ENCODE data around the gene UBE3B.

The UBE3B gene

DNA sequence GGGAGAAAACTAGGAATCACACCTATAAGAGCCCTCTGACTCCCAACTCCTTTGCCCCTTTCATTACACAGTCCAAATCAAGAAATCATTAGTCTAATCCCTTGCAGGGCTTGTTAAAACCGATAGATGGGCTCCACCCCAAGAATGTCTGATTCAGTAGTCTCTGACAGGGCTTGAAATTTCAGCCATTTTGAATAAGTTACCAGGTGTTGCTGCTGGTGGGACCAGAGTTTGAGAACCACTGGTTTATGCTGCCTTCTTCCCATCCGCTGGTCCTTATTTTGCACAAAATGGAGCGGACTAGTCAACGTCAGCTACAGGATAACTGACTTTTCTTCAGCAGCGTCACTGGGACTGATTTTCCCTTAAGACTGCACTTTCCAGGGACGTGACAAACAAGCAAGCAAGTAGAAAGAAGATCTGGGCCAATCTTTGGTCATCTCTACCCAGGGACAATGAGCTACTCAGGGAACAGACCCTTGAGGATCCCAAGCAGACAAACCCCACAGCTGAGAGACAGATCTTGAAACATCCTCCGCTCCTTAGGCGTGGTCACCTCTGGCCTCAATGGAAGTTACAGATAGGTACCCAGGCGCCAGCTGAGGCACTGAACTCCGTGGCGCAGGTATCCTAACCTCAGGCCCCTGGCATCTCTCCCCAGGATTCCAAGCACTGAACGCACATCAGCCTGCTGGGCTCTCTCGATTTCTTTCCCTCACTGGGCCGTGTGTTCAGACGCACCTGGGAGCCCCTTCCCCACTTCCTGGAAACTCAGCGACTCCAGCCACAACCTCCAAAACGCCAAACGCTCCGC lies 1.2 kb upstream of the UBE3B start:
- no peak for DNase-seq

DNA sequence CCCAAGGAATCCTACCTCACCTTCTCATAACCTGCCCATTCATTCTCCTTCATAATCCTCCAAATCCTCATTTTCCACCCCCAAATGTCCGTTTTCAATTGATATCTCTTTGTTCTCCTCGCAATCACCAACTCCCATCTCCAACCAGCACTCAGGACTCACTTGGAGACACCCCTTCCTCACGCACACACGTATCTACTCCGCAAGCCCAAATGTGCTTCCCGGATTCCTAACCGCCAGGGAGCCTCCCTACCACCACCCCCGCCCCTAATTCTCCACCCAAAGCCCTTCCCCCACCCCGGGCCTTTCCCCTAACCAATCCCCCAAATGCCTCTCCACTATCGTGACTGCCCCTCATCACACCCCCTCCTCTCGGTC lies 638 bp upstream of the UBE3B start:
- no peak for DNase-seq

DNA sequence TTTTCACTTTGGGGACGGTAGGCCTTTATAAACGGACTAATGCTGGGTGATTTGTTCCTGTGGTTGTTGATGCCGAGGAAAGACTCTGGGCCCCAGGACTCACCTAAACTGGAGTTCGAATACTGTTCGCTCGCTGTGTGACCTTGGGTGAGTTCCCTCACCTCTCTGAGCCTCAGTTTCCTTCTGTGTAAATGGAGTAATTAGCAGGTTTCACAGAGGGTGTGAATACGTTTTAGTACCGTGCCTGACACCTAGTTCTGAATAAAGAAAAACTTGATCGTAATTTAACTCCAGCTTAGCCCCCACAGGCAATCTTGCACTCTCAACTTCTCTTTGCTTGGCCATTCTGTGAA lies 505 bp downstream of the UBE3B start:
- DNase-seq, result no peak

DNA sequence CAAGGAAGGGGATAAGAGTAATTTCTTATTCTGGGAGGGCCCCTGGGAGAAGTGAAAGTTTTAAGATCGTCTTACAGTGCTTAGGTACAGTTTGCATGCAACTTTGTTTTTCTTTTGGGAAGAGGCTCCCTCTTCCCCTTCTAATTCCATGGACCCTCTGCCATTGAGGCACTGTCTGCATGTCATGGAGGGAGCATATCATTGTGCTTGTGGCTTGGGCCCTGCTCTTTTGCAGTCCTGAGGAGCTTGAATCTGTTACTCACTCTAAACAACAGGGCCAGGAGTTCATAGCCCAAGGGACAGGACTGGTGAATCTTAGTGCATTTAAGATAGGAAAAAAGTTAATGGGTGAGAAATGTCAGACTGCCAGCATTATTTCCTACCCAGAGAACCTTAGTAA lies 2.3 kb downstream of the UBE3B start:
- DNase-seq, result no peak

DNA sequence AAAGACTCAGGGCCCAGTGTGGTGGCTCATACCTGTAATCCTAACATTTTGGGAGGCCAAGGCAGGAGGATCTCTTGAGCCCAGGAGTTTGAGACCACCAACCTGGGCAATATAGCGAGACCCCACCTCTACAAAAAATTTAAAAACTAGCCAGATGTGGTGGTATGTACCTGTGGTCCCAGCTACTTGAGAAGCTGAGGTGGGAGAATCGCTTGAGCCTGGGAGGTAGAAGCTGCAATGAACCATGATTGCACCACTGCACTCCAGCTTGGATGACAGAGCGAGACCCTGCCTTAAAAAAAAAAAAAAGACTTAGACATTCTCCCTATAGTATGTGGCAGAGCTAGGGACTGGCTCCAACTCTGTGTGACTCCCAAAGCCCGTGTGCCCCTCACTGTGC lies 2.9 kb downstream of the UBE3B start:
- DNase-seq, result no peak

DNA sequence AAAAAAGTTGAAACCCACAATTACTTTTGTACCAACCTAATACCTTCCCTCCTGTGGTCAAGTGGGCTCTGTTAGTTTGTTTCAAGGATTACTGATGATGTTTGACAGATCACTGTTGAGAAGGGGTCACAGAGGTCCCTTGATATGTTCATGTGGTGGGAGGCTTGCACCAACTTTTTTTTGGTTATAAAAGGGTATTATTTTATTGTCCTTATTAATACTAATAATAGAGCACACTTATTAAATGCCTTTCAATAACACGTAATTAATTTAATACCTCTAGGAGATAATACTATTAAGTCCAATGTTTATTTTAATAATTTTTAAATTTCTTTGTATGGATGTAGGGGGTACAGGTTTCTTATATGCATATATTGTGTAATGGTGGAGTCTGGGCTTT lies 4.4 kb downstream of the UBE3B start:
- no peak for DNase-seq

DNA sequence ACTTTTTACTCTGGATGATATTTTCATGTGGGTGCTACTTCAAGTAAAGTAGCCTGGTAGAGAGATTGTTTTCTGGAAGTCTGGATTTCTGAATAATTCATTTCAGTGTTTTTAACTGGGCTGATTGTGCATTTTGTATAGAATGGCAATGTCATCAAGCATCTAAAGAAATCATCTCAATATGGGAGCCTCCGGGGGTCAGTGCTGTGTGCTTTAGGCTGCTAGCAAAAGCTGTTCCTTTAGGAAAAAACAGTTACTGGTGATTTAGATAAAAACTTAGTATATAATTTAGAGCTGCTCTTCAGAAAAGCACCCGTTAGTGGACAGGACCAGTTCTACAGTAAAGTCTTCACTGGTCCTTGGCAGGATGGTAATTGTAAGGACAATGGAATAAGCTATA lies 5.1 kb downstream of the UBE3B start:
- no peak for DNase-seq

DNA sequence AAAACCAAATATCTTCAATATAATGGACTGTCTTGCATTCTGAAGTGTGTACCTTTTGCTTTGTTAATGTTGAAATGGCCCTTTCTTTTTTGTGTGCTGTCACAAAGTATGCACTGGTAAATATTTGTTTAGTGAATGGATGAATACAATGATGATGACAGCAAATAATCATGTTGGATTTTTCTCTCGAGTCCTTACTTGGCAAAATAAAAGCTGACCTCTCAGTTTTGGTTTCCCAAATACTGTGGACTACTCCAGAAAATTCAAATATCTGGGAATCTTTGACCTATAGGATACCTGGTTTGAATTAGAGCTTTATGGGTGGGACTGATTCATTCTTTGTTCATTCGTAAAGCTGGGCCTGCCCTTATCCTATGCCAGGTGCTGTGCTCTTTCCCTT lies 5.5 kb downstream of the UBE3B start:
- no peak for DNase-seq

DNA sequence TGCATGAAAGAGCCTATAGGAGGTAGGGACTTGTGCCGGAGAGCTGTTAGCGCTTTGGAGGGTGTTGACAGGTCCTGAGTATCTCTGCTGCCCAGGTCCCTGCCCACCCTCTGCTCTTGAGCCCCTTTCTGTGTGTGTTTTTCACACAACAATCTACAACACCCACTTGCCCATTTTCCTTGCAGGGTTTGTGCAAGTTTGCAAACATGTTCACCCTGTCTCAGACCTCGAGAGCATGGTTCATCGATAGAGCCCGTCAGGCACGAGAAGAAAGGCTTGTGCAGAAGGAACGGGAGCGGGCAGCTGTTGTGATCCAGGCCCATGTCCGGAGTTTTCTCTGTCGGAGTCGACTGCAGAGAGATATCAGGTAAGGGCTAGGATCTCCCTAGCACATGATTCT lies 5.9 kb downstream of the UBE3B start:
- DNase-seq, result no peak

DNA sequence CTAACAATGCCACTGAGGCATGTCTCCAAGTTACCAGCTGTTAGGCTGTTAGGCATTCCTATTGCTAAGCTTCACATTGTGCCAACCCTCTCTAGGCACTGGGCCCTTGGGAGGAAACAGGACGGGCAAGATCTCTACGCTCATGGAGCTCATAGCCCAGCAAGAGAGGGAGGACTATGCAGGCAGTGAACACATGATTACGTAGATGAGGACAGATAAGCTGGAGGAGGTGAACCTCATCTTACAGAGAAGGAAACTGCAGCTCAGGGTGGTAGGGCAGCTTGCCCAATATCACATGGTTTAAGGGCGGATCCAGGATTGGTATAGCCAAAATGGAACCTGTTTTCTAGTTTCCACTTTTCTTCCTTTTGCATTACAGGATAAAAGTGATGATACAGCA lies 7.8 kb downstream of the UBE3B start:
- DNase-seq, result no peak

DNA sequence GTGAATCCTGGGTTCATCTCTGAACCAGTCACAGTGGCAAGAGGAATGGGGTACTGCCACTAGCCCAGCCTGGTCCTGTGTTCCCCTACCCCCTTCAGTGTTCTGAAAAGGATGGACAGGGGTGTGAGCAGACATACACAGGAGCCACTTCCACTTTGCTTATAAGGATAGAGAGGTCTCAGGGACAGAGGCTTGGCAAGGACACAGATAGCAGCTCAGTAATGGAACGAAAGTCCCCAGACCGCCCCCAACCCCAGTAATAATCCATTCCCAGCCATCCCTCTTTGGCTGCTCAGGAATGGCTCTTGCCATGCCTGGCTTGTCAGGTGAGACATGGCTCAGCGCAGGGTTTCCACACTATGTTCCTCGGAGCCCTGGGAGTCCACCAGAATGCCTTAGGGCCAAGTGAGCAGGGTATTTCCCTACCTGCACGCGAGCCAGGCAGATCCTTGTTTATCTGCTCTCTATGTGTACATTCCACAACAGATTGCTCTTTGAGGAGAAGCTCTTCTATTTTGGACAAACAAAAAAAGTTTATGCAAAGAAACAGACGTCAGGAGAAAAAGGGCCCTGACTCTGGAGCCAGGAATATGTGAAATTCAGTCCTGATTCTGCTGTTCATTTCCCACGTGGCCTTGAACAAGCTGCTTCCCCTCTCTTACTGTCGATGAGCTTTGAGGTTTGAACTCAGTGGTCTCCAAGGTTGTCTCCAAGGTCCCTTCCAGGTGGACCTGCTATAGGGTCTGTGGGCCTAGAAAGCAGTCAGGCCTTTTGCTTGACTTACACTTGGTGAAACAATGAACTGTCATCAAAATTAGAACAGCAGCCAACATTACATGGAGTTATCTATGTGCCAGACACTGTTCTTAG lies 10.0 kb downstream of the UBE3B start:
- DNase-seq, result no peak

DNA sequence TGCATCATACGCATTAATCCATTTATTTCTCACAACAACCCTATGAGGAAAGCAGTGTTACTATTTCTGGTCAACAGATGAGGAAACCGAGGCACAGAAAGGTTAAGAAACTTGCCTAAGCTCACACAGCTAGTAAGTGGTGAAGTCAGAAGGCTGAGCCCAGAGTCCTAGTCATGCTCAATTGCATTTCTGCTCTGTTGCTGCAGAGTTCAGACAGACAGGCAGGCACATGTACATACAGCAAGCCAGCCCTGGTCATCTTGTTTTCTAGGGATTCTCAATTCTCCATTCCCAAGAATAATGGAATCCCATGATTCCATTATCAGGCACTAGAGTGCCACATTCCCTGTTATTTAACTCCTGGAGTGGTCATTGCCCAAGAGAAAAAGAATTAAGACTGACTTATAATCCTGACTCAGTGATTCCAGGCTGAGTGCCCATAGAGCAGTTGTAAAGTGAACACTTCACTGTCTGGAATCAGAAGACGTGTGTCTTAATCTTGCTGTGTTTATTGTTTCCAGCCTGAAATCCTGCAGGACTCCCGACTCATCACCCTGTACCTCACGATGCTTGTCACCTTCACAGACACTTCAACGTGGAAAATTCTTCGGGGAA lies 10.7 kb downstream of the UBE3B start:
- no peak for DNase-seq

DNA sequence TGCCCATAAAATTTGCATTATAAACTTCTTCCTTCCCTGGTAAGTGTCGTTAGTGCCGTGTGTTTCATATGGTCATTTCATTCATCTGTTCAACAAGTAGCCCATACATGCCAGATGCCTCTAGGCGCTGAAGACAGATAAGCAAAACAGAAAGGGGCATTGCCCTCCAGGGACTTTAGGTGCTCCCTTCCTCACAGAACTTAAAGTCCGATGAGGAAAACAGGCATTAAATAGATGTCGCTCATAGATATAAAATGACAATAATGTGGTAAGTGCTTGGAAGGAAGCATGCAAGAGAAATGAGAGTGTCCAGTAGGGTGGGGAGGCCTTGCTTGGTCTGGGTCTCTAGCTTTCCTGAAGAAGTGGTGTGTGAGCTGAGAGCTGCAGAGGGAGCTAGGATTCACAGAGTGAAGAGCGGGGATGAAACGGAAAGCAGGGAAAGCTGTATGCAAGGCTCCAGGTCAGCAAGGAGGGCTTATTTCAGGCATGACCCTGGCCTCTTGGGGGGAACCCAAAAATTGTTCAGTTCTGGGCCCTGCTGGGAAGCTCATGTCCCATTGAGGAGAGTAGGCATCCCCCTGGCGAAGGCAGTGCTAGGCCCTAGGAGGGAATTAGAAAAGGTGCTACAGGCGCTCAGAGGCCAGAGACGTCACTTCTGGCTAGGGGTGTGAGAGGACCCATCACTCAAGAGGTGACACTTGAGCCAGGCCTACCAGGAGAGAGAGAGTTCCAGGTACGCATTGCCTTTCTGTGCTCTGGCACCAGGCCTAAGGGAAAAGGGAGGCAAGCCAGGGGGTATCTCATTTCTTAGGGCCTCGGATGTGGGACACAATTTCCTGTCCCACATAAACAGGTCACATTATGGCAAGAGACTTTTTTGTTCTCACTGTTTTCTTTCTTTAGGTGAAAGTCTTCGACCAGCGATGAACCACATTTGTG lies 11.9 kb downstream of the UBE3B start:
- no peak for DNase-seq

DNA sequence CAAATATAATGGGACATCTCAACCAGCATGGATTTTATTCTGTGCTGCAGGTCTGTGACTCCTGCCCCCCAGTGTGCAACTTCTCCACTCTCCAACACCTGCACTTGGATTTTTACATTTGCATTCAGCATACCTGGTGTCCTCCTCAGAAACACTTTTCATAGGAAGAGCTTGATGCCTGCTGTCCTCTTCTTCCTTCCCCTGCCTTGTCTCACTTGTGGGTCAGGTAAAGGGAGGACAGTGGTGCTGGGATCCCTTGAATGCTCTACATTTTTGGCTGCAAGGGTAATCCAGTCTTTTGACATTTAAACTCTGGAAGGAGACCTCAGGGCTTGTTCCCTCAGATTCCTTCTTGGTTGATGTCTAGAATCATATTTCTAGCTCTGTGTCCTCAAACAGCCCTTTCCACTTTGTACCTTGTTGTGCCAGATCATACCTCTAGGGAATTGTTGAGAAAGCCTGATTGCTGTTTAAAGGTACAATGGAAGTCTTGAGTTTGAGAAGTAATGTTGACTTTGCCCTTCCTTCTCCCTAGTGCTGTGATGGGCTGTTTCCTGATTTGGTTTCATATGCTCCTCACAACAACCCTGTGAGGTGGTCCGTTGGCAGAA lies 12.6 kb downstream of the UBE3B start:
- DNase-seq, result no peak

DNA sequence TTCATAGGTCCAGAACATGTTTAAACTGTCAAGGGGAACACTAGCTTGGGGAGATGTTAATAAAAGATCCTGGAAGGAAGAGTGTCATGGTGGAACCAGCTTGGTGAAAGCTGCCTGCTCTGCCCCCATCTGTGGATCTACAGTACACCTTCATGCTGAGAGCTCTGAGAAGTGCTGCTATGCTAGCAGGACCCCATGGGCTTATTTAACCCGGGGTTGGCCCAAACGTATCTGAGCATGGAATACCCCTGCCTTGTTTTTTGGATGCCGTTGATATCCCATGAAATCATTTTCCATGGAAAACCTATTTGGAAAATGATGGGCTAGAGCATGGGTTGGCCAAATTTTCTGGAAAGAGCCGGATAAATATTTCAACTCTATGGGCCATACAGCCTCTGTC lies 14.2 kb downstream of the UBE3B start:
- no peak for DNase-seq

DNA sequence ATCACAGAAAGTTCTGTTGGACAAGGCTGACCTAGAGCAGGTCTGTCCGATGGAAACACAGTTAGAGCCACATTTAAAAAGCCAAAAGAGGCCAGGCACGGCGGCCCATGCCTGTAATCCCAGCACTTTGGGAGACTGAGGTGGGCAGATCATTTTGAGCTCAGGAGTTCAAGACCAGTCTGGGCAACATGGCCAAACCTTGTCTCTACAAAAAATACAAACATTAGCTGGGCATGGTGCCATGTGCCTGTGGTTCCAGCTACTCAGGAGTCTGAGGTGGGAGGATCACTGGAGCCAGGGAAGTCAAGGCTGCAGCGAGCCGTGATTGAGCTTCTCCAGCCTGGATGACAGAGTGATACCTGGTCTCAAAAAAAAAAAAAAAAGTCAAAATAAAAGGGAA lies 14.9 kb downstream of the UBE3B start:
- DNase-seq, result no peak

DNA sequence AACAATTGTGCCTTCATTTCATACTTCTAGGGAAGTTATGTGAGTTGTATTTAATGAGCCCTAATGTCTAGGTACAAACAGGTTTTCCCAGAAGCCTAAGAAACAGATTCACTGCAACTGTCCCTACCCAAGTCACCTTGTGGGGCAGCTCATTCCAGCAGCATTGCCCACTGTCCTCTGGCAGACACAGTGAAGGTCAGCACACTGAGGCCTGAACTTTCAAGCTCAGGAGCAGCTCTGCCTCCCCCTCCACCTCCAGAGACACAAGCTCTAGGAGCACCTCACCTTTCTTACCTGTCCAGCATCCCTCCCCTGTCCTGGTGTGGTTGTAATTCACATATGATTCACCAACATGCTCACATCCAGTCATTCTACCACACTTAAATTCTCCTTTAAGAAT lies 15.7 kb downstream of the UBE3B start:
- no peak for DNase-seq

DNA sequence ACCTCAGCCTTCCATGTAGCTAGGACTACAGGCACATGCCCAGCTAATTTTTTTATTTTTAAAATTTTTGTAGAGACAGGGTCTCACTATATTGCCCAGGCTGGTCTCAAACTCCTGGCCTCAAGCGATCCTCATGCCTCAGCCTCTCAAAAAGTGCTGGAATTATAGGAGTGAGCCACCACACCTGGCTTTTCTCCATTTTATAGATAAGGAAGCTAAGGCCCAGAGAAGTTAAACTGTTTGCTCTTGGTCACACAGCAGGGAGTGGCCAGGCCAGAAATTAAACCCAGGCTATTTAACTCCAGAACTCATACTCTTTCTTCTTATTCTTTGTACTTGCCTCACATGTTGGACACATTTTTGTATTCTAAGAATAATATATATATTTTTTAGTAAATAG lies 16.5 kb downstream of the UBE3B start:
- no peak for DNase-seq

DNA sequence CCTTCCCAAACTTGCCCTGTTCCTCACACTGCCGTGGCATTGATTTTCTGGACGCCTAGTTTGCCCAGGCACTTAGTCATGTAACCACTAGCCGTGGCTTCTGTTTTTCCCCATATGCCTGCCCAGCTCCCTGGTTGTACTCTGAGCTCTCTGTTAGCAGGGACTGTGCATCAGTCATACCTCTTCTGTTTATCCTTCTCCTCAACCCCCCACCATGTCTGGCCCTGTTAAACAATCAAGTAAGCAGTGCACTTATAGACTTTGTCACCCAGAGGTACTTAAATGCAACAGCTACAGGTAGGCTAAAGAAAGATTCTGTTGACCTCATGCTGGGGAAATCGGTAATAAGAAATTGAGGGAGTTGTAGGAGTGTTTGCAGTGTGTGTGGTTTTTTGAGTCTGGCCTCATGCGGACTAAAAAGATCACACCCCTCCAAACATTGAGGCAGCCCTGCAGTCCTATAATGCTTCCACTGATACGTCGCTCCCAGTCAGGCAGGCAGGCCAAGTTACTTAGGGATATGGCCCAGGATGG lies 17.0 kb downstream of the UBE3B start:
- DNase-seq, result no peak

DNA sequence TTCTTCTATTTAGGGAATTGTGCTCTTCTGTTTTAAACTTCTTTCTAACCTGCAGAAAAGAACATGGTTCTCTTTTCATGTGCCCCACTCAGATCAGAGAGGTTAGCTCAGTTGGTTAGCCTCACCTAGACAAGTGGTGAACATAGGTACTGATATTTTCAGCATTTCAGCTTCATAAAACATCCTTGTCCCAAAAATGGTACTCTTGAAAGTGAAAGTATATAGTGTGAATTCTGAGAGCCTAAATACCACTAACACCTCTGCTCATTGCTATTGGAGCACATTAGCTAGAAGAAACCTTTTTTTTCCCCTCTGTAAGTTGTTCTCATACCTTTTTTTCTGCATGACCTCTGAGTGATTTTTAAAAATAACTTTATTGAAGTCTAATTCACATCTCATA lies 17.6 kb downstream of the UBE3B start:
- DNase-seq, result no peak

DNA sequence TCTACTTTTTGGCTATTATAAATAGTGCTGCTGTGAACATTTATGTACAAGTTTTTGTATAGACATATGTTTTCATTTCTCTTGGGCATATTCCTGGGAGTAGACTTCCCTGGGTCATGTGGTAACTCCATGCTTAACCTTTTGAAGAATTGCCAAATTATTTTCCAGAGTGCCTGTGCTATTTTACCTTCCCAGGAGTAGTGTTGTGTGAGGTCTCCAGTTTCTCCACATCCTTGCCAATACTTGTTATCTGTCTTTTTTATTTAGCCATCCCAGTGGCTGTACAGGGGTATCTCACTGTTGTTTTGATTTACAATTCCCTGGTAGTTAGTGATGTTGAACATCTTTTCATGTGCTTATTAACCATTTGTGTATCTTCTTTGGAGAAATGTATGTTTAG lies 18.9 kb downstream of the UBE3B start:
- no peak for DNase-seq

DNA sequence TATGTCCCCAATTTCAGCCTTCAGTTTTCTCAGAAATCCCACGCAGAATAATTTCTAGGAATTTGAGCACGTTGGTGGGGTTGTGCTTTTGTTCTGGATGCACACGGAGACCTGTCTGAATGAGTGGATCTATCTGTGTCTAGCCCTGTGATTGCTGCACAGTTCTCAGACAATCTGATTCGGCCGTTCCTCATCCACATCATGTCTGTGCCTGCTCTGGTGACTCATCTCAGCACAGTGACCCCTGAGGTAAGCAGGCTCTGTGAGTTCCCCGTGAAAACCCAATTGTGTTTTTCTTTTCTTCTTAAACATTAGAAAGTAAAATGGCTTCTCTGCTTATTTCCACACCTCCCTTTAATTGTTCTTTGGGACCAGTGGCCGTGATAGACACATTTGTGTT lies 20.2 kb downstream of the UBE3B start:
- DNase-seq, result no peak
